ENCODE data around the gene KLK14.

The KLK14 gene

GRCh38 chr19:51082611-51083010, at the start of gene KLK14:
TSS of gene KLK14 (minus strand) at chr19:51082887. CDS start at chr19:51082614, 273 bp downstream.
- H3K27ac ChIP-seq = no peak within 1 kb of the TSS
- DNase-seq (ENCODE audit: low read depth, low spot score) = no peak

- no peak for DNase-seq (ENCODE audit: low read depth, low spot score)
- no peak overlapping the region for H3K27ac ChIP-seq
Measured at GRCh38 chr19:51131780-51132680, 49.3 kb upstream of the KLK14 start.

DNA sequence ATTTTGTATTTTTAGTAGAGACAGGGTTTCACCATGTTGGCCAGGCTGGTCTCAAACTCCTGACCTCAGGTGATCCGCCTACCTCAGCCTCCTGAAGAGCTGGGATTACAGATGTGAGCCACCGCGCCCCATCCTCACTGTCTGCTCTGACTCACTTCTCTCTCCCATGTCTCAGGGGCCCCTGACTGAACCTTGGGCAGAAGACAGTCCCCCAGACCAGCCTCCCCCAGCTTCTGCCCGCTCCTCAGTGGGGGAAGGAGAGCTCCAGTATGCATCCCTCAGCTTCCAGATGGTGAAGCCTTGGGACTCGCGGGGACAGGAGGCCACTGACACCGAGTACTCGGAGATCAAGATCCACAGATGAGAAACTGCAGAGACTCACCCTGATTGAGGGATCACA, 47.0 kb upstream of the KLK14 start:
- H3K27ac ChIP-seq = no peak overlapping the region

DNA sequence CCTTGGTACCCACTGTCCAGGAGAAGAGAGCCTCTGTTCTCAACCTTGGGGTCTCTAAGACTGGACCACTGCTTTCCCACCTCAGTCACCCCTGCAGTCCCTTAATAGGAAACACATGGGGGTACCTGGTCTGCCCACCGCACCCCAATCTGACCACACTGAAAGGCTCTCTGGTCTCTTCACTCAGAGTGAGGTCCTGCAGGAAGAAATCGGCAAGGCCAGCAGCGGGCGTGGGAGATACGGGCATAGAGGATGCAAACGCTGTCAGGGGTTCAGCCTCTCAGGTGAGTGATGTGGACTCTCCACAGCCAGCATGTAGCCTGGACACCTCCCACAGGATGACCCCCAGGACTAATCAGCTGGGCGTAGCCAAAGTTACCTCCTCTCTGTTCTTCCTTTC, 45.5 kb upstream of the KLK14 start:
- H3K27ac ChIP-seq = no peak overlapping the region
- no peak for DNase-seq (ENCODE audit: low read depth, low spot score)

More for the DNA sequence above, 47.0 kb upstream of the KLK14 start:
- no peak for DNase-seq (ENCODE audit: low read depth, low spot score)

- no peak overlapping the region for H3K27ac ChIP-seq
- no peak for DNase-seq (ENCODE audit: low read depth, low spot score)
Measured at GRCh38 chr19:51127755-51128154, 45.1 kb upstream of the KLK14 start.

DNA sequence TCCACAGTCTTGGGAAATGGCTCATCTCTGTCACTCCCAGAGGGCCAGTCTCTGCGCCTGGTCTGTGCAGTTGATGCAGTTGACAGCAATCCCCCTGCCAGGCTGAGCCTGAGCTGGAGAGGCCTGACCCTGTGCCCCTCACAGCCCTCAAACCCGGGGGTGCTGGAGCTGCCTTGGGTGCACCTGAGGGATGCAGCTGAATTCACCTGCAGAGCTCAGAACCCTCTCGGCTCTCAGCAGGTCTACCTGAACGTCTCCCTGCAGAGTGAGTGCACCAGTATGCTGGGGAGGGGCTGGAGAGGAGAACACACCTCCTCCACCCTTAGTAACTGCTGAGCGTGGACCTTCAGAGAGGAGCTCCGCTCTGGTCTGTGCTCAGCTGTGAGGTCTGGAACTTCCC, 44.3 kb upstream of the KLK14 start:
- no peak overlapping the region for H3K27ac ChIP-seq

DNA sequence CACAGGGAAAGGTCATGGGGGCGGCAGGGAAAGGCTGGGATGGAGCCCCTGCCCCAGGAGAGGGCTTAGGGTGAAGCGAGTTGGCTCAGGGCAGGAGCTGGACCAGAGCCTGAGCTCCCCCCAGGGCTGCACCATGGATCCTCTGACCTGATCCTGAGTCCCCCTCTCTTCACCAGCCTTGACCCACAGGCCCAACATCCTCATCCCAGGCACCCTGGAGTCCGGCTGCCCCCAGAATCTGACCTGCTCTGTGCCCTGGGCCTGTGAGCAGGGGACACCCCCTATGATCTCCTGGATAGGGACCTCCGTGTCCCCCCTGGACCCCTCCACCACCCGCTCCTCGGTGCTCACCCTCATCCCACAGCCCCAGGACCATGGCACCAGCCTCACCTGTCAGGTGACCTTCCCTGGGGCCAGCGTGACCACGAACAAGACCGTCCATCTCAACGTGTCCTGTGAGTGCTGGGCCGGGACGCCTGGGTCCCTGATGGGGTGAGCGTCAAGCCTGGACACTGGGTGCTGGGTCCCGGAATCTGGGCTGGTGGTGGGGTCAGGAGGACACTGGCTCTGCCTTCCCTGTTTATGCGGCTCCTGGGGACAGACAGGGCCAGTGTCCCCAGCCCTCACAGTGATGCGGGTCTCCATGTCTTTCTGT, 42.9 kb upstream of the KLK14 start:
- DNase-seq (ENCODE audit: low read depth, low spot score) = no peak
- no peak overlapping the region for H3K27ac ChIP-seq

More for the DNA sequence above, 44.3 kb upstream of the KLK14 start:
- no peak for DNase-seq (ENCODE audit: low read depth, low spot score)

GRCh38 chr19:51124729-51125128, 42.0 kb upstream of the KLK14 start, which contains the start of gene SIGLEC9:
TSS of gene SIGLEC9 (plus strand) at chr19:51124906. CDS start at chr19:51124975, 69 bp downstream.
- no peak for DNase-seq (ENCODE audit: low read depth, low spot score)
- no peak within 1 kb of the TSS for H3K27ac ChIP-seq

- no peak overlapping the region for H3K27ac ChIP-seq
- no peak for DNase-seq (ENCODE audit: low read depth, low spot score)
Measured at GRCh38 chr19:51124216-51124615, 41.5 kb upstream of the KLK14 start.

- H3K27ac ChIP-seq = no peak overlapping the region
- no peak for DNase-seq (ENCODE audit: low read depth, low spot score)
Measured at GRCh38 chr19:51123802-51124201, 41.1 kb upstream of the KLK14 start.

DNA sequence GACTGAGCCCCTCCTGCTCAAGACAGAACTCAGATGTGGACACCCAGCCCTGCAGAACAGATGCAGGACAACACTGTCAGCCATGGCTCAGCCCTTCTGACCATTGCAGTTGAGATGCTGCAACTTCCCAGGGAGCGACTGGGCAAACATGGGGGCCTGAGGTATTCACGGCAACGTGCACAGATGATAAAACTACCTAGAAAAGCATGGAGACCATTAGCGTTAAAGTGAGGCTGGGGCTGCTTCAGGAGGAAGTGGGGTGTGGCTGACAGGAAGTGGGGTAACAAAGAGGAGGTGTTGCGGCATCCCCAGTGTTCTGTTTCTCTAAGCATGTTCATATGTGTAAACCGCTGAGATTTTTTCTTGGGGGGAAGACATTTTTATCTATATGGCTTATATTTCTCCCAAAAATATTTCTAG, 40.7 kb upstream of the KLK14 start:
- no peak overlapping the region for H3K27ac ChIP-seq

DNA sequence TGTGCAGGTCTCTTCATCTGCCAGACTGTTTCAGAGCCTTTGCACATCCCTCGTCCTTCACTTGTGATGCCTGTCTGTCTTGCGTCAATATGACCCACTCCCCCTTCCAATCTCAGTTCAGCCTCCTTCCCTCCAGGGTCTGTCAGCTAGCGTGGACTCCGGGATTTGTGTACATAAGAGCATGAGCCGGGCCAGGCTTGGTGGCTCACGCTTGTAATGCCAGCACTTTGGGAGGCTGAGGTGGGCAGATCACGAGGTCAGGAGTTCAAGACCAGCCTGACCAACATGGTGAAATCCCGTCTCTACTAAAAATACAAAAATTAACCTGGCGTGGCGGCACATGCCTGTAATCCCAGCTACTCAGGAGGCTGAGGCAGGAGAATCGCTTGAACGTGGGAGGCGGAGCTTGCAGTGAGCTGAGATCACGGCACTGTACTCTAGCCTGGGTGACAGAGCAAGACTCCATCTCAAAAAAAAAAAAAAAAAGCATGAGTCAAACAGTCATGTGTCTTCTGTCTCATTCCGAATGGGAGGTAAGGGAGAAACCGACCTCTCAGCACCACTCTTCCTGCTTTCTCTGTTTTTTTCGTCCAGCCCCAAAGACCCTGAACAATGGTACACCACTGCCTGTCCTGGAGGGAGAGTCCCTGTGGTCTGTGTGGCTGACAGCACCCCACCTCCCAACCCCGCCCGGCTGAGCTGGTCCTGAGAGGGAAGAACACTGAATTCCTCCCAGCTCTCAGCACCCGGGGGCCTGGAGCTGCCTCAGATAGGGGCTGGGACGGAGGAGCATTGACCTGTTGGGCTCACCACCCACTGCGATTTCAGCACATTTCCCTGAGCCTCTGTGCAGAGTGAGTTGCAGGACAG, 39.7 kb upstream of the KLK14 start:
- DNase-seq (ENCODE audit: low read depth, low spot score) = no peak
- H3K27ac ChIP-seq = no peak overlapping the region

More for the DNA sequence above, 40.7 kb upstream of the KLK14 start:
- no peak for DNase-seq (ENCODE audit: low read depth, low spot score)

- no peak for DNase-seq (ENCODE audit: low read depth, low spot score)
- no peak overlapping the region for H3K27ac ChIP-seq
Measured at GRCh38 chr19:51121257-51121656, 38.6 kb upstream of the KLK14 start.

DNA sequence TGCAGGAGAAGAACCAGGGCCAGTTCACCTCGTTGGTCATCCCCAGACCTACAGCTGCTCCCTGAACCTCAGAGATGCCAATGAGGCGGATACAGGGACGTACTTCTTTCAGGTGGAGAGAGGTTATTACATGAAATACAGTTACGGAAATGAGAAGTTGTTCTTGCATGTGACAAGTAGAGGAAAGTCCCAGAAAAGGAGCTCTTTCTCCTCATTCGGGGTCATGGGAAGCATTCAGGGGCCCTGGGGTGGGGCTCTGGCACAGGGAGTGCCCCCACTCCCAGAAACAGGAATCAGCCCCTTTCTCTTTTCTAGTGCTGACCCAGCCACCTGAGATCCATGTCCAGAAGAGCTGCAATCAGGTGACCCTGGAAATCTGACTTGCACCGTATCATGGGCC, 37.5 kb upstream of the KLK14 start:
- no peak overlapping the region for H3K27ac ChIP-seq

DNA sequence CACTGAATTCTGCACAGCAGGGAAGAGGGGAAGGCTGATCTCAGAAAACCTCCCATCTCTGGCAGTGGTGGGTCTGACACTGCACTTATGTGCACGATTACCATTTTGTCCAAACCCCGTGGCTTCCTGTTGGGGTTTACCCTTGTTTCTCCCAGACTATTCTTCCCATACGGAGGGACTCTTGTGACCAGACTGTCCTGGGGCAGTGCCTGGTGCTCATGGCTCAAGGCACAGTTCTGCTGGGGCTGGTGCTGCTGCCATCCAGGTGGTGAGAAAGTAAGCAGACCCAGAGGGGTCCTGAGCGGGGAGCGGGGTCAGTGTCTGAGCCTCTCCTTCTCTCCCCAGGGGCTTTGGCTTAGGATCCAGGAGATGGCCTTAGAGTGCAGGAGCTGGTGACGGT, 36.9 kb upstream of the KLK14 start:
- no peak for DNase-seq (ENCODE audit: low read depth, low spot score)
- H3K27ac ChIP-seq = no peak overlapping the region

More for the DNA sequence above, 37.5 kb upstream of the KLK14 start:
- DNase-seq (ENCODE audit: low read depth, low spot score) = no peak

GRCh38 chr19:51119101-51119500, 36.4 kb upstream of the KLK14 start:
- DNase-seq (ENCODE audit: low read depth, low spot score) = no peak
- no peak overlapping the region for H3K27ac ChIP-seq

DNA sequence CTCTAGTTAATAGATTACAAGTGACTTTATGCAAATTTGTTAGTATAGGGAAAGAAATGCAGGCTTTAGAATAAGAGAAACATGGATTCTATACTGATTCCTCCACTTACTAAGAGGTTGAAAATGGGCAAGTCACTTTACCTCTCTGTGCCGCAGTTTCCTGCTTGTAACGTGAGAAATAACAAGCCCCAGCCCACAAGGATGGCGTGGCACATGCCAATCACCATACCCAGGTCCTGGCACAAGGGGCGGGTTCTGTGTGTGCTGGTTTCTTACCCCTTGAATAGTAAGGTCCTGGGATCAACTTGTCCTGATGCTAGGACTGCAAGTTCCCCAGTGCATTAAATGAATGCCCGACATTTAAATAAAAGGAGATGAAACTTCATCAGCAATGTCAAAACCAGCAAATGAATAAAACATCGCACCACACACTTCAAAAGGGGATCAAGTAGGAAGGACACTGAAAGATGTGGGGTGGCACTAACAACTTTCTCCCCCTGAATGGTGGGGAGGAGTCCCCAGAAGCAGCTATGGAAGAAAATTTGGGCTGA, 34.1 kb upstream of the KLK14 start:
- H3K27ac ChIP-seq = no peak overlapping the region
- DNase-seq (ENCODE audit: low read depth, low spot score) = no peak

DNA sequence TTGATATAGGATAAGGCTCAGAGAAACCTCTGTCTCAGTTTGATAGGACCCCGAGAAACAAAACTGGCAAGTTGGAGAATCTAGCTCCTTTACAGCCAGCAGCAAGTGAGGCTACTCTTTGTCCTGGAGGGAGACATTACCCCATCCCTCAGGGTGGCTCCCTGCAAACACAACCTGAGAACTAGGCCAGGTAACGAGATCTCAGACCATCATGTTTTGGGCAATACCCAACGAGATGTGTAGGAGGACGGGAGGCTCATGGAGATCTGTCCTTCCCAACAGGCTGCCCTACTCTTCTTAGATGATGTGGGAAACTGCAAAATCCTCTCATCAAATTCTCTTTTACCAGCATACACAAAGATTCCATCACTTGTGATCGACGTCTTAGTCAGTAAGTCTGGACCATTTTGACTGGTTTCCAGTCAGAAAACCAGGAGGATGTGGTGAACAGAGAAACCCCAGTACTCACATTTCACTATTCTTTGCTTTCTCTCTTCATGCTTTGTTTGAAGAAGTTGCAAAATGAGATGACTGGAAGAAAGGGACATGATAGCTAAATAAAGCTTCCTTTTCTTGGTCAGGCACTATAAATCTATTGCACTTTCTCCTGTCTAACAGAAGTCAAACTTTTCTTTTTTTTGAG, 31.5 kb upstream of the KLK14 start:
- DNase-seq (ENCODE audit: low read depth, low spot score) = no peak

GRCh38 chr19:51111606-51112005, 28.9 kb upstream of the KLK14 start:
- no peak overlapping the region for H3K27ac ChIP-seq
- DNase-seq (ENCODE audit: low read depth, low spot score) = no peak

More for the DNA sequence above, 31.5 kb upstream of the KLK14 start:
- no peak overlapping the region for H3K27ac ChIP-seq

DNA sequence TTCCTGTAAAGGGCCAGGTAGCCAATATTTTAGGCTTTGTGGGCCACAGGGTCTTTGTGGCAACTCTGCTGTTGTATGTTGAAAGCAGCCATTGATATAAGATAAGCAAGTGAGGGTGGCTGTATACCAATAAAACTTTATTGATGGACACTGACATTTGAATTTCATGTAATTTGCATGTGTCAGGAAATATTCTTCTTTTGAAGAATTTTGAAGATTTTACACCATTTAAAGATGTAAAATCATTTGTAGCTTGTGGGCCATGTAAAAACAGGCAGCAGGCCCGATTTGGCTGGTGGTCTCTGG, 27.9 kb upstream of the KLK14 start:
- no peak for DNase-seq (ENCODE audit: low read depth, low spot score)
- H3K27ac ChIP-seq = no peak overlapping the region

Measured in epithelial cell of prostate (primary cell).